HG02973 (cell line): ENCODE results near the gene TKTL1.
"Not testable (repeated sequence)": the region's sequence is repeated elsewhere in the genome, so short reads cannot be mapped to it uniquely, and the experiment has no call there.

ENCODE experiments used
- ATAC-seq: cut with Tn5 transposase; IDR thresholded peaks from one replicate; pipeline ENCODE4 v1.9.1; 2021; ENCODE audit warnings: moderate library complexity; ENCODE audit not compliant: unreplicated experiment

Gene TKTL1, protein sequence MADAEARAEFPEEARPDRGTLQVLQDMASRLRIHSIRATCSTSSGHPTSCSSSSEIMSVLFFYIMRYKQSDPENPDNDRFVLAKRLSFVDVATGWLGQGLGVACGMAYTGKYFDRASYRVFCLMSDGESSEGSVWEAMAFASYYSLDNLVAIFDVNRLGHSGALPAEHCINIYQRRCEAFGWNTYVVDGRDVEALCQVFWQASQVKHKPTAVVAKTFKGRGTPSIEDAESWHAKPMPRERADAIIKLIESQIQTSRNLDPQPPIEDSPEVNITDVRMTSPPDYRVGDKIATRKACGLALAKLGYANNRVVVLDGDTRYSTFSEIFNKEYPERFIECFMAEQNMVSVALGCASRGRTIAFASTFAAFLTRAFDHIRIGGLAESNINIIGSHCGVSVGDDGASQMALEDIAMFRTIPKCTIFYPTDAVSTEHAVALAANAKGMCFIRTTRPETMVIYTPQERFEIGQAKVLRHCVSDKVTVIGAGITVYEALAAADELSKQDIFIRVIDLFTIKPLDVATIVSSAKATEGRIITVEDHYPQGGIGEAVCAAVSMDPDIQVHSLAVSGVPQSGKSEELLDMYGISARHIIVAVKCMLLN

DNA sequence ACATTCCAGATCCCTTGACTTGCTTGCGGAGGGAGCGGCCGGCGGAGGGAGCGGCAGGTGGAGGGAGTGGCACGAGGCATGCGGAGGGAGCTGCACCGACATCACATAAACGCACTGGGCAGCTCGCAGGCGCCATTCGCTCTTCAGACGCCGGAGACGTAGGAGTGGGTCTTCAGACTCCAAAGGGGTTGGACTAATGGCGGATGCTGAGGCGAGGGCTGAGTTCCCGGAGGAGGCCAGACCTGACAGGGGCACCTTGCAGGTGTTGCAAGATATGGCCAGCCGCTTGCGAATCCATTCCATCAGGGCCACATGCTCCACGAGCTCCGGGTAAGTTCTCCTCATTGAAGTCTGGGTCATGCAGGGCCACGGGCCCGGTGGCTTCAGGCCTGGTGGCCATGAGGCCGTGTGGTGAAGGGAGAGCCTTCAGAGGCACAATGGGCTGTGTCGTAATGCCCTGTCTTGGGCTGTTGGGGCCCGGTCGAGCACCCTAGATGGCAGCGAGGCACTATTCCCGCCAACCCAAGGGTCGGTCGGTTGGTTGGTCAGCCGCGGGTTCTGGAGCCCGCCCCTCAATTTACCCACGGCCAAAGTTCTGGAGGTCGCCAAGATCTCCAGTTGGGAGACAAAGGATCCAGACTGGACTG is at the start of gene TKTL1:
Gene TKTL1 (plus strand): TSS at position 132 of the 647 bp plus-strand sequence. CDS start 65 bp downstream, at position 197.
- ATAC-seq: no peak

DNA sequence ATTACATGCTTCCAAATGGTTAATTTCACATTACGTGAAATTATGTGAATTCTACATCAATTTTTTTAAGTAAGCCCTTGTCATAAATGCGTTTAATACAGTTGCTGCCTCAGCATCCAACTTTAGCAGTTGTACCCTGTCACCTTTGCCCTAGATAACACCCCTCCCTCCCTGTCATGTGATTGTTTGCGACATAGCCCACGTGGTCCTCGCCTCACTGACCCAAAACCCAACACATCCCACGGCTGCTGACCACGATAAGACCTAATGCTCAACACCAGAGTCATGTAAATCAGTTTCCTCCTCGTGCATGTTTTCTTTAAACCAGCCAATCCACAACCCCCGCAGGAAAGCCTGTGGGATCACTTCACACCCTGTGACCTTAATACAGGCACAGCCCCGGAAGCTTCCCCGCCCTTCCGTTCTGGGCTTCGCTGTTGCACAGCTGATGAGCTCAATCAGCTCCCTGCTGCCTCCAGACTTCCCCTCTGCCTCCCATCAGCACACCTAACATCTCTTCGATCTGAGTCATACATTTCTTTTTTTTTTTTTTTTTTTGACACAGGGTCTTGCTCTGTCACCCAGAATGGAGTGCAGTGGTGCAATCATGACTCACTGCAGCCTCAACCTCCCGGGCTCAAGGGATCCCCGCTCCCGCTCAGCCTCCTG is 48.1 kb upstream of the TKTL1 start:
- ATAC-seq: not testable (repeated sequence)

DNA sequence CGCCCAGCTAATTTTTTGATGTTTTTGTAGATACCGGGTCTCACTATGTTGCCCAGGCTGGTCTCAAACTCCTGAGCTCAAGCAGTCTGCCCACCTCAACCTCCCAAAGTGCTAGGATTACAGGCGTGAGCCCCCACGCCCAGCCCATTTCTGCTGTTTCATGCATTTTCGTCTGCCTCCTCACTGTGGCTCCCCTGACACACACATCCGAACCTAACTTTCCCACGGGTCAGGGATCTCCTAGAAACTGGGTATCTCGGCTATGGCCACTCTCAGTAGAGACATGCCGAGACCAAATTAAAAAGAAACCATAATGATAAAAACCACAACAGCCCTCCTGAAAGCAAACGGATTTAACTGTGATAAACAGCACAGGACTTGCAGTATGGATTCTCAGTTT is 47.5 kb upstream of the TKTL1 start:
- not testable (repeated sequence) for ATAC-seq

DNA sequence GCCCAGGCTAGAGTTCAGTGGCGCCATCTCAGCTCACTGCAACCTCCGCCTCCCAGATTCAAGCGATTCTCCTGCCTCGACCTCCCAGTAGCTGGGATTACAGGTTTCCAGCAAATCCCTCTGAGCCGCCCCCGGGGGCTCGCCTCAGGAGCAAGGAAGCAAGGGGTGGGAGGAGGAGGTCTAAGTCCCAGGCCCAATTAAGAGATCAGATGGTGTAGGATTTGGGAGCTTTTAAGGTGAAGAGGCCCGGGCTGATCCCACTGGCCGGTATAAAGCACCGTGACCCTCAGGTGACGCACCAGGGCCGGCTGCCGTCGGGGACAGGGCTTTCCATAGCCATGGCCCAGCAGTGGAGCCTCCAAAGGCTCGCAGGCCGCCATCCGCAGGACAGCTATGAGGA is 38.3 kb upstream of the TKTL1 start, which contains the start of gene OPN1MW3:
Gene OPN1MW3 (plus strand): TSS at position 301 of the 400 bp plus-strand sequence. CDS start 38 bp downstream, at position 339.
- not testable (repeated sequence) for ATAC-seq

DNA sequence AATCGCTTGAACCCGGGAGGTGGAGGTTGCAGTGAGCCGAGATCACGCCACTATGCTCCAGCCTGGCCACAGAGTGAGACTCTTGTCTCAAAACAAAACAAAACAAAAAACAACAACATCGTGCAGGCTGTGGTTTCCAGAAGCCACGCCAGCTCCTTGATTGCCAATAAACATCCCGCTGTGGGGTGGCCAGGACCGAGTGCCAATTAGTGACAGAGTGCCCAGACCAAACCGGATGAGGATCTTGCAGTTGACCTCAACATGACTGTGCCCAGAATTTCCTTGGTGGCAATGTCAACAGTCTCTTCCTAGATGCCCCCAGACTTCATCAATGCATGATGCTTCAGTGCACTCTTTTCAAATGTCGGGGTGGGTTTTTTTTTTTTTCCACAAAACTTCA is 36.9 kb upstream of the TKTL1 start:
- not testable (repeated sequence) for ATAC-seq

DNA sequence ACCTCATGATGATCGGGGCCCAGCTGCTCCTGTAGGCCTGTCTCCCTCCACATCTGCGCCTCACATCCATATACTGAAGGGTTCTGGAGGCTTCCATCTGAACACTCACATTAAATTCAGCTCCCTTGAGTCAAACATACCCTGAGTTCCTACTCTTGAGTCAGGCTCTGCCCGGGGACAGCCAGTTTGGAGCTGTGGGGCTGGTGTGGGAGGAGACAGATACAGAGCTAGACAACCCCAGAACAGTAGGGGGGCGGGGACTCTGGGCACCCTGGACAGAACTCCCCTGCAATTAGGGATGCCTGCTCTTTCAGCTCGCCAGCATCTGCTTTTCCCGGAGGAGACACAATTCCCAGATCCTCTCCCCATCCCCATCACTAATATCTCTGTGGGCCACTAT is 32.5 kb upstream of the TKTL1 start:
- ATAC-seq: not testable (repeated sequence)

DNA sequence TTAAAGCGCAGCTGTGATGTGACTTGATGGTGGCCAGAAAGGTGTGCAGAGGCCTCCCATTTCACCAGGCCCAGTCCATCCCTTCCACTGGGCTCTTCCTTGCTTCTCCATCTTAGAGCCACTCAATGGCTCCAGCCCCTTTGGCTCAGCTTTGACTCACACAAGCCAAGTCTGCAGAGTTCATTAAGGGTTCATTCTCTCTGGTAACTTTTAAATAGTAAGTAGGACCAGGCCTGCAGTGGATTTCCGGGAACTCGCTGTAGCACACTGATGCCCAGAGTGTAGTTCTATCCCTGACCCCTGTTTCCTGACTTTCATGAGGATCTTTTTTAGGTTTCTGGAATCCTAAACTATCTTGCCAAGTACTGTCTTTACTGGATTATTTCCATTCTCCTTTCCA is 26.4 kb upstream of the TKTL1 start:
- ATAC-seq: not testable (repeated sequence)

DNA sequence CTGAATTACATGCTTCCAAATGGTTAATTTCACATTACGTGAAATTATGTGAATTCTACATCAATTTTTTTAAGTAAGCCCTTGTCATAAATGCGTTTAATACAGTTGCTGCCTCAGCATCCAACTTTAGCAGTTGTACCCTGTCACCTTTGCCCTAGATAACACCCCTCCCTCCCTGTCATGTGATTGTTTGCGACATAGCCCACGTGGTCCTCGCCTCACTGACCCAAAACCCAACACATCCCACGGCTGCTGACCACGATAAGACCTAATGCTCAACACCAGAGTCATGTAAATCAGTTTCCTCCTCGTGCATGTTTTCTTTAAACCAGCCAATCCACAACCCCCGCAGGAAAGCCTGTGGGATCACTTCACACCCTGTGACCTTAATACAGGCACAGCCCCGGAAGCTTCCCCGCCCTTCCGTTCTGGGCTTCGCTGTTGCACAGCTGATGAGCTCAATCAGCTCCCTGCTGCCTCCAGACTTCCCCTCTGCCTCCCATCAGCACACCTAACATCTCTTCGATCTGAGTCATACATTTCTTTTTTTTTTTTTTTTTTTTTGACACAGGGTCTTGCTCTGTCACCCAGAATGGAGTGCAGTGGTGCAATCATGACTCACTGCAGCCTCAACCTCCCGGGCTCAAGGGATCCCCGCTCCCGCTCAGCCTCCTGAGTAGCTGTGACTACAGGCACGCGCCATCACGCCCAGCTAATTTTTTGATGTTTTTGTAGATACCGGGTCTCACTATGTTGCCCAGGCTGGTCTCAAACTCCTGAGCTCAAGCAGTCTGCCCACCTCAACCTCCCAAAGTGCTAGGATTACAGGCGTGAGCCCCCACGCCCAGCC is 10.9 kb upstream of the TKTL1 start:
- peak; percentile 69 for ATAC-seq

DNA sequence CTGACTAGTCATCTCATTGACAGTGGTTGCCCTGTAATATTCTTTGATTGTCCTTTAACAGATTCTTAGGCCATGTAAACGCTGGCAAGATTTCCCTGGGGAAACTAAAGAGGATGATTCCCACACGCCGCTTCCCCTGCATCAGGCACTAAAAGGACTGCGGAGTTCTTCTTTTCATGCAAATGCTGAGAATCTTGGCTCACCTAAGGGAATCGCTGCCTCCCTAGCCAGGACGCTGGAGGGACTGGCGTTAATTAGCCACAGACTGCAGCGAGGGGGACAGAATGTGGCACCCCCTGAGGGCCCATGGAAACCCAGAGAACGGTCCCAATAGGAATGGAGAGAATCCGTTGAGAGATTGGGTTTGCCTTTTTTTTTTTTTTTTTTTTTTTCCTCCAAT is 9.2 kb upstream of the TKTL1 start:
- ATAC-seq: not testable (repeated sequence)

DNA sequence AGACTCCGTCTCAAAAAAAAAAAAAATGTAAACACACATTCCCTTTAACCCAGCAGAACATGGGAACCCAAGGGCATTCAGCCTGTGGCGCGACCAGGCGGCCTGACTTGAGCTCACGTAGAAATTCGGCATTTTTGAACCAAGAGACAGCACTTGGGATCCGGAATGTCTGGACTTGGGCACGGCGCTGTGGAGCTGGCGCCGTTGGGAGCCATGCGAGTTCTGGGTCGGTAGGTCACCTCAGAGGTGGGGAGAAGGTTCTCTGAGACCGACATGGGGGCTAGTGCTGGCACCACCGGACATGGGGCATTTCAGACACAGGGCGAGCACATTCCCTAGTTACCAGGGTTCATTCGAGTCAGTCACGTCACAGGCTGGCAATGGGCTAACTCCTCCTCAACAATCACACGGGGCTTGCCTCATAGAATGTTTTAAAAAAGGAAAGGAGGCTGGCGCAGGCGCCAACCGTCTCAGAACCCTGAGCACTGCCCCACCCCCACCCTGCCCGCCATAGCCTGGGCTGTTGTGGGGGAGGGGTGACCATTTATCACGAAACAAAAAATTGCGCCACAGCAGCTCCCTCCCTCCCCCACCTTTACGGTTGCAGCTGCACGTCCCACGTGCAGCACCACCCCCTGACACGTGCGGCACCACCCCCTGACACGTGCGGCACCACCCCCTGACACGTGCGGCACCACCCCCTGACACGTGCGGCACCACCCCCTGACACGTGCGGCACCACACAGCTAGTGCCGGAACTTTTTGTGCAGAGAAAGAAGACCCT is 612 bp upstream of the TKTL1 start, which contains the start of gene TEX28:
Gene TEX28 (minus strand): TSS at position 334 of the 784 bp plus-strand sequence. CDS start 3,007 bp downstream, outside the sequence.
- ATAC-seq: no peak

DNA sequence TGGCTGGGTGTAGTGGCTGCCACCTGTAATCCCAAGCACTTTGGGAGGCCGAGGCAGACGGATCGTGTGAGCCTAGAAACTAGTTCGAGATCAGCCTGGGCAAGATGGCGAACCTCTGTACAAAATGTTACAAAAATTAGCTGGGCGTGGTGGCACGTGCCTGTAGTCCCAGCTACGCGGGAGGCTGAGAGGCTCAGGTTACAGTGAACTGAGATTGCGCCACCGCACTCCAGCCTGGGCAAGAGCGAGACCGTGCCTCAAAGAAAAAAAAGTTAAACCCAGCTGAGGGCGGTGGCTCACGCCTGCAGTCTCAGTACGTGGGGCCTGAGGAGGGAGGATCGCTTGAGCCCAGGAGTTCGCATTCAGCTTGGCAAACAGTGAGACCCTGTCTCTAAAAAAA is 1.1 kb downstream of the TKTL1 start:
- ATAC-seq: no peak

DNA sequence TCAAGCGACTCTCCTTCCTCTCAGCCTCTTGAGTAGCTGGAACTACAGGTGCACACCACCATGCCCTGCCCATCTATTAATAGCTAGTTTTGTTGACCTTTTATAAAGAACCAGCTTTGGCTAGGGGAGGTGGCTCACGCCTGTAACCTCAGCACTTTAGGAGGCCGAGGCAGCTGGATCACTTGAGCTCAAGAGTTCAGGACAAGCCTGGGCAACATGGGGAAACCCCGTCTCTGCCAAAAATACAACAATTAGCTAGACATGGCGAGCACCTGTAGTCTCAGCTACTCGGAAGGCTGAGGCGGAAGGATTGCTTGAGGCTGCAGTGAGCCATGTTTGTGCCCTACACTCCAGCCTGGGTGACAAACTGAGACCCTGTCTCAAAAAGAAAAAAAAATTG is 2.7 kb downstream of the TKTL1 start:
- ATAC-seq: no peak

DNA sequence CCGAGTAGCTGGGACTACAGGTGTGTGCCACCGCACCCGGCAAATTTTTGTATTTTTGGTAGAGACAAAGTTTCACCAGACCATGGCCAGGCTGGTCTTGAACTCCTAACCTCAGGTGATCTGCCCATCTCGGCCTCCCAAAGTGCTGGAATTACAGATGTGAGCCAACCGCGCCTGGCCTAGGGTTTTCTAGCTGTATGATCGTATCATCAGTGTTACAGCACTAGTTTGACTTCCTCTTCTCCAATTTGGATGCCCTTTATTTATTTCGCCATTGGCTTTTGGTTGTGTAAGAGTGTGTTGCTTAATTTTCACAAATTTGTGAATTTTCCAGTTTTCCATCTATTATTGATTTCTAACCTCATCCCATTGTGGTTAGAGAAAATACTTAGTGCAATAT is 5.2 kb downstream of the TKTL1 start:
- no peak for ATAC-seq

DNA sequence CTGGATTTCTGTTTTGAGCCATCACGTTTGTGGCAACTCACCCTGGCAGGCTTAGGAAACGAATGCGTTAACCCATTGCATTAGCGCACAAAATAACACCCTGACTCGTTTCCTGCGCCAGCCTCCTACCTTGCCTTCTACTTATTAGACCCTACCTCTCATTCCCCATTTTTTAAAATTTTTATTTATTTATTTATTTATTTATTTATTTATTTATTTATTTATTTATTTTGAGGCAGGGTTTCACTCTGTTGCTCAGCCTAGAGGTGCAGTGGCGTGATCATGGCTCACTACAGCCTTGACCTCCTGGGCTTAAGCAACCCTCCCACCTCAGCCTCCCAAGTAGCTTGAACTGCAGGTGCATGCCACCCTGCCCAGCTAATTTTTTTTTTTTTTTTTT is 7.4 kb downstream of the TKTL1 start:
- not testable (repeated sequence) for ATAC-seq

DNA sequence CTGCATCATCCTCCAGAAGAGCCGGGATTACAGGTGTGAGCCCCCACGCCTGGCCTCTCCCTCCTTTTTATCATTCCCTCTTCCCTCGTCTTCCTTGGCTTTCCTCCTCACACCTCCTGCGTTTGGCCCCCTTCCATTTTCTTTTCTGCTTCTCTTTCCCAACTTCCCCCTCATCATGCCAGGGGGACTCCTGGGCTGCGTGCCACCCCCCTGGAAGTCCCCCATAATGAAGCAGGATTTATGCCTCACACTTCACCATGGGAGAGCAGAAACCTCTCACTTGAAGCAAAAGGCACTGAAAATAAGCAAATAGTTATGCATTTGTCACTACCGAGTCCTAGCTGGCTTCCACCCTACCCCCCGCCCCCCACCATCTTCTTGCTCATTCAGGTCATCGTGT is 7.9 kb downstream of the TKTL1 start:
- ATAC-seq: no peak

DNA sequence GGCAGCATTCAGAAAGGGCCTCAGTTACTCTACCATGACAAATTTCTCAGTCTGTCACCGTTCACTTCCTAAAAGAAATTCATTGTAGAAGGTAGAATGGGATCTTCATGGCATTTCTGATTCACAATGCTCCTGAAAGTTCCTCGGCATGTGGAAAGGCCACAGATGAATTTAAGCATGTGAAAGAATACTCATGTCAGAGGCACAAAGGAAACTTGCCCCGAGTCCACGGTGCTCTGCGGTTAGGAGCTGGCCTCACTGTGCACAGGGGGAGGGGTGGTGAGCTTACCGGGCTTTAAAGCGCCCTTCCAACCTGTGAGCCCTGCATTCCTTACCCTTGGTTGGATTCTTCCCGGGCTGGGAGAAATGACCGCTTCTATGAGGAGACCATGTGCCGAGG is 9.3 kb downstream of the TKTL1 start:
- ATAC-seq: no peak

DNA sequence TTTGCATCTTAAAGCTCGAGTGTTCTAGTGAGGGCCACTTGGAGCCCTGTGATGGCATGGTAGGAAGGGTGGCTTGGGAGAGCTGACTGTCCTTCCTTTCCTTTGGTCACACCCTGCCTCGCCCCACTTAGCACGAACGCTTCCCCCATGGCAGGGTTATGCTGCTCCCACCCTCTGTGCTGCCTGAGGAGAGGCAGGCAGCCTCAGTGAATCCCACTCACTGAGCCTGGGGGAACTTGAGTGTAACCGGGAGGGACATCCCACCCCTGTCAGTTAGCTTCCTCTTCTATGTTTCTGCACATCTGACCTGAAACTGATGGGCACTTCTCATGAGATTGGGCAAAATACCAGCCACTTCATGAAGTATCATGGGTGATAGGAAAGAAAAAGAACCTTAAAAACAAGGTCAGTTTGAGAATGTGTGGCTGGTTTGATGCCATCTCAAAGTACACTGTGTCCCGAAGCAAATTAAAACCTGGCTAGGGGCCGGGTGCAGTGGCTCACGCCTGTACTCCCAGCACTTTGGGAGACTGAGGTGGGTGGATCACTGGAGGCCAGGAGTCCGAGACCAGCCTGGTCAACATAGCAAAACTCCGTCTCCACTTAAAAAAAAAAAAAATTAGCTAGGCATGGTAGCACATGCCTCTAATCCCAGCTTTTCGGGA is 10.1 kb downstream of the TKTL1 start:
- no peak for ATAC-seq

DNA sequence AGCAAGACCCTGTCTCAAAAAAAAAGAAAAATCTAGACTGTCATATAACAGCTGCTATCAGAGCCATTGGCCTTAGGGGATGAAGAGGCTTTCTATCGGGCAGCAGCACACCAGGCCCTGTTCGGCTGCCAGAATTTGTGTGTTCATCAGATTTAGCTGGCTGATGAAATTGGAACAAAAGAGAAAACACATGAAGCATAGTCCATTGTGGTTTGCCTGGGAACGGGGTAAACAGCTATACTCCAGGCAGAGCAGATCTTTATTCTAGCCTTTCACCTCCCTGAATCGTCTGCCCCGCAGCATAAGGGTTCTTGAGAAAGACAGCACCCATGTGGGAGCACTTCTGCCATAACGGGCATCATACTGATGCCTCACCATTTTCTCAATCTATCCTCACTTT is 11.6 kb downstream of the TKTL1 start:
- ATAC-seq: no peak
